Stimulated activated CD4-positive, alpha-beta T cell treated with anti-CD3 and anti-CD28 coated beads, Interleukin-1b, Interleukin-23, amount 100 ng/mL, for 48 hours (primary cell): ENCODE results near the gene BTBD19.
A peak's percentile ranks its signal among the peaks of the same experiment; 100 is the strongest.
"Not testable (repeated sequence)": the region's sequence is repeated elsewhere in the genome, so short reads cannot be mapped to it uniquely, and the experiment has no call there.

Experiments
- DNase-seq: peaks from one replicate; pipeline ENCODE4 v3.0.0-alpha.2; 2020

BTBD19 gene

GRCh38 chr1:44810101-44810761 lies 1.9 kb downstream of the BTBD19 start:
- DNase-seq, result peak; percentile 12

GRCh38 chr1:44810762-44811105 lies 2.4 kb downstream of the BTBD19 start:
- DNase-seq, result not testable (repeated sequence)

- peak; percentile 0 for DNase-seq
Observed at GRCh38 chr1:44811234-44811633, 2.9 kb downstream of the BTBD19 start.

- DNase-seq, result no peak
Observed at GRCh38 chr1:44812822-44813543, 4.7 kb downstream of the BTBD19 start.

- DNase-seq, result not testable (repeated sequence)
Observed at GRCh38 chr1:44815926-44816325, 7.6 kb downstream of the BTBD19 start.

- DNase-seq, result no peak
Observed at GRCh38 chr1:44817307-44817706, 9.0 kb downstream of the BTBD19 start.

- no peak for DNase-seq
Observed at GRCh38 chr1:44817771-44818495, 9.6 kb downstream of the BTBD19 start.

GRCh38 chr1:44819196-44819607 lies 10.9 kb downstream of the BTBD19 start:
- DNase-seq, result no peak

- DNase-seq, result peak; percentile 93
Observed at GRCh38 chr1:44819608-44820327, 11.4 kb downstream of the BTBD19 start.

- no peak for DNase-seq
Observed at GRCh38 chr1:44820328-44821239, 12.3 kb downstream of the BTBD19 start.

GRCh38 chr1:44821240-44821715 lies 13.0 kb downstream of the BTBD19 start:
- no peak for DNase-seq

- no peak for DNase-seq
Observed at GRCh38 chr1:44822131-44822701, 13.9 kb downstream of the BTBD19 start.

GRCh38 chr1:44822981-44823451 lies 14.7 kb downstream of the BTBD19 start:
- no peak for DNase-seq

GRCh38 chr1:44824392-44824791 lies 16.1 kb downstream of the BTBD19 start:
- not testable (repeated sequence) for DNase-seq

- DNase-seq, result no peak
Observed at GRCh38 chr1:44826375-44827196, 18.3 kb downstream of the BTBD19 start.

GRCh38 chr1:44827197-44828002 lies 19.1 kb downstream of the BTBD19 start:
- DNase-seq, result no peak

GRCh38 chr1:44828003-44828651 lies 19.8 kb downstream of the BTBD19 start:
- DNase-seq, result no peak

- DNase-seq, result no peak
Observed at GRCh38 chr1:44828841-44829440, 20.6 kb downstream of the BTBD19 start.
